ENCODE measurements around the gene TPSD1. TPM values are rescaled to one million over a fixed set of nuclear protein-coding genes. Genes with fewer than 3 reads are reported as not detected.

The TPSD1 gene
- total RNA-seq, 1 experiment from 2014 or later = 0.26 TPM

DNA sequence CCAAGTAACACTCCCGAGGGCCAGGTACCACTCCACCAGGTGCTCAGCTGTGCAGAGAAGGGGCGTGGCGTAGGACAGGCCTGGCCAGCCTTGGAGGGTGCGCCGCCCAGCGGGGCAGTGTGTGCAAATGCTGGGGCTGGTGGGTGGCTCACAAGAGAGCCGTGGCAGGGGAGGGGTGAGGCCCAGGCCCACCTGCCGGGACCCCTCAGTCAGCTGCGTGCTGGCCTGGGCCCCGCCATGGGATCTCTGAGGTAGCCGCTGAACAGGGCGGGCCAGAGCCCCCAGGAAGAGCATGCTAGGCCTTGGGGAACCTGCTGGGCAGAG lies 39.6 kb upstream of the TPSD1 start:
- no peaks in the 10 kb centered on the region for H3K9me3 ChIP-seq (ENCODE audit: control insufficient read depth, insufficient read depth, low read depth, low read length)
- H3K27me3 ChIP-seq (ENCODE audit: control insufficient read depth, insufficient read depth, low read length) = no peaks in the 10 kb centered on the region
- no peak overlapping the region for H3K4me3 ChIP-seq (ENCODE audit: low read depth in 2 of 2, low read length in 2 of 2)
- TF ChIP-seq, protein P1, sequence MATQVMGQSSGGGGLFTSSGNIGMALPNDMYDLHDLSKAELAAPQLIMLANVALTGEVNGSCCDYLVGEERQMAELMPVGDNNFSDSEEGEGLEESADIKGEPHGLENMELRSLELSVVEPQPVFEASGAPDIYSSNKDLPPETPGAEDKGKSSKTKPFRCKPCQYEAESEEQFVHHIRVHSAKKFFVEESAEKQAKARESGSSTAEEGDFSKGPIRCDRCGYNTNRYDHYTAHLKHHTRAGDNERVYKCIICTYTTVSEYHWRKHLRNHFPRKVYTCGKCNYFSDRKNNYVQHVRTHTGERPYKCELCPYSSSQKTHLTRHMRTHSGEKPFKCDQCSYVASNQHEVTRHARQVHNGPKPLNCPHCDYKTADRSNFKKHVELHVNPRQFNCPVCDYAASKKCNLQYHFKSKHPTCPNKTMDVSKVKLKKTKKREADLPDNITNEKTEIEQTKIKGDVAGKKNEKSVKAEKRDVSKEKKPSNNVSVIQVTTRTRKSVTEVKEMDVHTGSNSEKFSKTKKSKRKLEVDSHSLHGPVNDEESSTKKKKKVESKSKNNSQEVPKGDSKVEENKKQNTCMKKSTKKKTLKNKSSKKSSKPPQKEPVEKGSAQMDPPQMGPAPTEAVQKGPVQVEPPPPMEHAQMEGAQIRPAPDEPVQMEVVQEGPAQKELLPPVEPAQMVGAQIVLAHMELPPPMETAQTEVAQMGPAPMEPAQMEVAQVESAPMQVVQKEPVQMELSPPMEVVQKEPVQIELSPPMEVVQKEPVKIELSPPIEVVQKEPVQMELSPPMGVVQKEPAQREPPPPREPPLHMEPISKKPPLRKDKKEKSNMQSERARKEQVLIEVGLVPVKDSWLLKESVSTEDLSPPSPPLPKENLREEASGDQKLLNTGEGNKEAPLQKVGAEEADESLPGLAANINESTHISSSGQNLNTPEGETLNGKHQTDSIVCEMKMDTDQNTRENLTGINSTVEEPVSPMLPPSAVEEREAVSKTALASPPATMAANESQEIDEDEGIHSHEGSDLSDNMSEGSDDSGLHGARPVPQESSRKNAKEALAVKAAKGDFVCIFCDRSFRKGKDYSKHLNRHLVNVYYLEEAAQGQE (IDR thresholded peaks at IDR 0.05; ENCODE audit: insufficient read depth in 1 of 2, low read depth in 2 of 2, low read length in 1 of 2) = no peak
- no peak for TF ChIP-seq SIN3A (IDR thresholded peaks at IDR 0.05; ENCODE audit: borderline replicate concordance, insufficient read depth, low read depth, low read length)
- no peak for TF ChIP-seq TCF7L2 (IDR thresholded peaks at IDR 0.05; ENCODE audit: low read depth, low read length)
- TF ChIP-seq, protein P2, sequence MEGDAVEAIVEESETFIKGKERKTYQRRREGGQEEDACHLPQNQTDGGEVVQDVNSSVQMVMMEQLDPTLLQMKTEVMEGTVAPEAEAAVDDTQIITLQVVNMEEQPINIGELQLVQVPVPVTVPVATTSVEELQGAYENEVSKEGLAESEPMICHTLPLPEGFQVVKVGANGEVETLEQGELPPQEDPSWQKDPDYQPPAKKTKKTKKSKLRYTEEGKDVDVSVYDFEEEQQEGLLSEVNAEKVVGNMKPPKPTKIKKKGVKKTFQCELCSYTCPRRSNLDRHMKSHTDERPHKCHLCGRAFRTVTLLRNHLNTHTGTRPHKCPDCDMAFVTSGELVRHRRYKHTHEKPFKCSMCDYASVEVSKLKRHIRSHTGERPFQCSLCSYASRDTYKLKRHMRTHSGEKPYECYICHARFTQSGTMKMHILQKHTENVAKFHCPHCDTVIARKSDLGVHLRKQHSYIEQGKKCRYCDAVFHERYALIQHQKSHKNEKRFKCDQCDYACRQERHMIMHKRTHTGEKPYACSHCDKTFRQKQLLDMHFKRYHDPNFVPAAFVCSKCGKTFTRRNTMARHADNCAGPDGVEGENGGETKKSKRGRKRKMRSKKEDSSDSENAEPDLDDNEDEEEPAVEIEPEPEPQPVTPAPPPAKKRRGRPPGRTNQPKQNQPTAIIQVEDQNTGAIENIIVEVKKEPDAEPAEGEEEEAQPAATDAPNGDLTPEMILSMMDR (IDR thresholded peaks at IDR 0.05) = no peak
- TF ChIP-seq POLR2AphosphoS5 (IDR thresholded peaks at IDR 0.05; ENCODE audit: low read depth, low read length) = no peak
- no peak overlapping the region for H3K27ac ChIP-seq (ENCODE audit: low read length)
- H3K36me3 ChIP-seq (ENCODE audit: control insufficient read depth, insufficient read depth, low read length) = no peaks in the 10 kb centered on the region
- H3K4me1 ChIP-seq (ENCODE audit: control insufficient read depth, insufficient read depth, low read length) = no peaks in the 10 kb centered on the region
- intact Hi-C loops (cut with micrococcal nuclease; ENCODE audit: unreplicated experiment) = no loop called here
- ChIA-PET CTCF (no interaction called here), POLR2A (no interaction called here)
- no peak for ATAC-seq
- in situ Hi-C loops (cut with HindIII; ENCODE audit: low pct_unique_long_range_greater_than_20kb, low sequenced_read_pairs) = no loop called here
- no TSS peak for BruUV-seq (replicated peaks)
- DNase-seq (ENCODE audit: low read depth, low spot score) = no peak

DNA sequence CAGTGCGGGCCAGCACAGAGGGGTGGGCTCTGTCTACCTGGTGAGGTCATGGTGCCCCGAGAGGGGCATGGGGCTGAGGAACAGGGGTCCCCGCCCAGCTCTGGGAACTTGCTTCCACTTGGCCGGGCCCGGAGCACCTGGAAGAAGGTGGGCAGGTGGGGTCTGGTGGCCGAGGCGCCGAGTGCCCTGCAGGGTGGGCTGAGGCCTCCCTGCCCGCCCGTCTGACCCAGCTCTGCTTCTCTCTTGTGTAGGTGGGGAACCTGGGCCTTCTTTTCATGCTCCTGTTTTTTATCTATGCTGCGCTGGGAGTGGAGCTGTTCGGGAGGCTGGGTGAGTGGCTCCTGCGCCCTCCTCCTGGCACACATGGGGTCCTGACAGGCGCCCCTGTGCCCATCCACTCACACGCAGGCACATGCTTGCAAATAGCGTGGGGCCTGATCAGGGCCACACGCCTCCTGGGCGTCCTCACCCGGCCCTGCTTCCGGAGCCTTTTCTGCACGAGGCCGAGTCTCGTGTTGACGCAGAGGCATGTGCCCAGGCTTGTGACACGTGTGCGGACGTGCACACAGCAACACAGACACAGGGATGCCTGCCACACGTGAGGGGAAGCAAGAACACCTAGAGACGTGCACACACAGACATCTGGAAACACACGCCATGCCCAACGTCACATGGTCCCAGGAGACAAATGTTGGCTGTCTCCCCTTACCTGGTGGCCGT lies 39.0 kb upstream of the TPSD1 start:
- Histone ChIP-seq H3K4me3 (ENCODE audit: low read depth in 2 of 2, low read length in 2 of 2) (no peak overlapping the region), H3K27me3 (ENCODE audit: control insufficient read depth, insufficient read depth, low read length) (no peaks in the 10 kb centered on the region), H3K9me3 (ENCODE audit: control insufficient read depth, insufficient read depth, low read depth, low read length) (no peaks in the 10 kb centered on the region), H3K27ac (ENCODE audit: low read length) (no peak overlapping the region), H3K4me1 (ENCODE audit: control insufficient read depth, insufficient read depth, low read length) (no peaks in the 10 kb centered on the region), H3K36me3 (ENCODE audit: control insufficient read depth, insufficient read depth, low read length) (no peaks in the 10 kb centered on the region)
- TF ChIP-seq SIN3A (IDR thresholded peaks at IDR 0.05; ENCODE audit: borderline replicate concordance, insufficient read depth, low read depth, low read length) (no peak), POLR2AphosphoS5 (IDR thresholded peaks at IDR 0.05; ENCODE audit: low read depth, low read length) (no peak), TCF7L2 (IDR thresholded peaks at IDR 0.05; ENCODE audit: low read depth, low read length) (no peak)
- TF ChIP-seq, protein P2 (IDR thresholded peaks at IDR 0.05) = no peak
- TF ChIP-seq, protein P1 (IDR thresholded peaks at IDR 0.05; ENCODE audit: insufficient read depth in 1 of 2, low read depth in 2 of 2, low read length in 1 of 2) = no peak
- DNase-seq (ENCODE audit: low read depth, low spot score) (no peak), ATAC-seq (no peak)
- intact Hi-C loops (cut with micrococcal nuclease; ENCODE audit: unreplicated experiment) = no loop called here
- ChIA-PET POLR2A (no interaction called here), CTCF (no interaction called here)
- BruUV-seq (replicated peaks) = no TSS peak
- in situ Hi-C loops (cut with HindIII; ENCODE audit: low pct_unique_long_range_greater_than_20kb, low sequenced_read_pairs) = no loop called here

All from Panc1 (cell line).